ENCODE data around the gene MLH3.

Gene MLH3

DNA sequence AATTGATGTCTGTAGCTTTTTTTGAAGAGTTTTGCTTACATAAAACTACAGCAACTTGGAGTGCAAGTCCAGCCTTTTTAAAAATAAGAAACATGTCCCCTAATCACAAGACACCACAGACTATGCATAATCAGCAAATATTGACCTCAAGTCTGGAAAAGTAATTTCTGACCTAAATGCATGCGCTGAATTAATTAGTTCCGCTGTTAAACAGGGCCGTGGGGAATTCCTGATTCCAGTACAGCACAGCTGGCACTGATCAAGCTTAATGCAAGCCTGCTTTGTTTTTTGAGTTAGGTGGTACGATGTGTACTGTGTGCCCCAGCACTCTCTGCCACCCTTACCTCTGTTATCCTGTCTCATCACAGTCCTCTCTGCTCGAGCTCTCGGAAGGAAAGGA is 9.2 kb downstream of the MLH3 start:
- TF ChIP-seq TAF1 (IDR thresholded peaks at IDR 0.05; ENCODE audit: borderline replicate concordance, insufficient read depth, low read length) (no peak), POLR2AphosphoS5 (IDR thresholded peaks at IDR 0.05; ENCODE audit: low read depth, low read length) (no peak), FOXP2 (optimal IDR thresholded peaks at IDR 0.05; ENCODE audit: borderline replicate concordance, extremely low read depth, extremely low read length, insufficient read depth) (no peak), SIN3A (IDR thresholded peaks at IDR 0.05; ENCODE audit: borderline replicate concordance, insufficient read depth, low read length) (no peak)
- TF ChIP-seq, protein P1, sequence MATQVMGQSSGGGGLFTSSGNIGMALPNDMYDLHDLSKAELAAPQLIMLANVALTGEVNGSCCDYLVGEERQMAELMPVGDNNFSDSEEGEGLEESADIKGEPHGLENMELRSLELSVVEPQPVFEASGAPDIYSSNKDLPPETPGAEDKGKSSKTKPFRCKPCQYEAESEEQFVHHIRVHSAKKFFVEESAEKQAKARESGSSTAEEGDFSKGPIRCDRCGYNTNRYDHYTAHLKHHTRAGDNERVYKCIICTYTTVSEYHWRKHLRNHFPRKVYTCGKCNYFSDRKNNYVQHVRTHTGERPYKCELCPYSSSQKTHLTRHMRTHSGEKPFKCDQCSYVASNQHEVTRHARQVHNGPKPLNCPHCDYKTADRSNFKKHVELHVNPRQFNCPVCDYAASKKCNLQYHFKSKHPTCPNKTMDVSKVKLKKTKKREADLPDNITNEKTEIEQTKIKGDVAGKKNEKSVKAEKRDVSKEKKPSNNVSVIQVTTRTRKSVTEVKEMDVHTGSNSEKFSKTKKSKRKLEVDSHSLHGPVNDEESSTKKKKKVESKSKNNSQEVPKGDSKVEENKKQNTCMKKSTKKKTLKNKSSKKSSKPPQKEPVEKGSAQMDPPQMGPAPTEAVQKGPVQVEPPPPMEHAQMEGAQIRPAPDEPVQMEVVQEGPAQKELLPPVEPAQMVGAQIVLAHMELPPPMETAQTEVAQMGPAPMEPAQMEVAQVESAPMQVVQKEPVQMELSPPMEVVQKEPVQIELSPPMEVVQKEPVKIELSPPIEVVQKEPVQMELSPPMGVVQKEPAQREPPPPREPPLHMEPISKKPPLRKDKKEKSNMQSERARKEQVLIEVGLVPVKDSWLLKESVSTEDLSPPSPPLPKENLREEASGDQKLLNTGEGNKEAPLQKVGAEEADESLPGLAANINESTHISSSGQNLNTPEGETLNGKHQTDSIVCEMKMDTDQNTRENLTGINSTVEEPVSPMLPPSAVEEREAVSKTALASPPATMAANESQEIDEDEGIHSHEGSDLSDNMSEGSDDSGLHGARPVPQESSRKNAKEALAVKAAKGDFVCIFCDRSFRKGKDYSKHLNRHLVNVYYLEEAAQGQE (IDR thresholded peaks at IDR 0.05; ENCODE audit: insufficient read depth in 1 of 2, low read depth in 2 of 2, low read length in 2 of 2): no peak

DNA sequence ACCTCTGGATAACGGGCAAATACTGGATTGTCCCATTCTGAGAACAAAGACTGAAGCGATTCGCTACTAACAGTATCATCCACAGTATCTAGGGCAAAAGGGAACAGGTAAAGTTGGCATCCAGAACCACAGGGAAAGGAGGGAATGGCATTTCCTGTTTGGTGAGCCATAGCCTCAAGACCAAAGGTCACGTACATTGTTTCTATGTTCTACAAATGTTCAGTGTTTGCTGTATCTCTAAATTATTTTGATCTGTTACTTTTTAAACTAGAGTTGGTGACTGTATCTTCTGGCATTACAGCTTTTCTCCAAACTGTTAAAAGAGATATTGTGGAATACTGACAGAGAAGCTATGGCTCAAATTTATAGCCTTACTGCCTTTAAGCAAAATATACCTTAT is 9.7 kb downstream of the MLH3 start:
- TF ChIP-seq TAF1 (IDR thresholded peaks at IDR 0.05; ENCODE audit: borderline replicate concordance, insufficient read depth, low read length): no peak
- TF ChIP-seq, protein P1 (IDR thresholded peaks at IDR 0.05; ENCODE audit: insufficient read depth in 1 of 2, low read depth in 2 of 2, low read length in 2 of 2): no peak
- no peak for TF ChIP-seq POLR2AphosphoS5 (IDR thresholded peaks at IDR 0.05; ENCODE audit: low read depth, low read length)

DNA sequence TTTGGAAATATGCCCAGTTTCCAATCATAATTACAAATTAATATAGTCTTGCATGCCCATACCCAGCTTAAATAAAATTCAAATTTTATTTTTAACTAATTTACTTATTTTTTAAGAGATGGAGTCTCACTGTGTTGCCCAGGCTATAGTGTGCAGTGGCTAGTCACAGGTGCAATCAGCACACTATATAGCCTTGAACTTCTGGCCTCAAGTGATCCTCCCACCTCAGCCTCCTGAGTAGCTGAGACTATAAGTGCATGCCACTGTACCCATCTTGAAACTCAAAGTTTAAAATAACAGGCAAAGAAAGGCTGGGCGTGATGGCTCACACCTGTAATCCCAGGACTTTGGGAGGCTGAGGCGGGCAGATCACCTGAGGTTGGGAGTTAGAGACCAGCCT is 10.3 kb downstream of the MLH3 start:
- TF ChIP-seq SIN3A (IDR thresholded peaks at IDR 0.05; ENCODE audit: borderline replicate concordance, insufficient read depth, low read length) (no peak), TAF1 (IDR thresholded peaks at IDR 0.05; ENCODE audit: borderline replicate concordance, insufficient read depth, low read length) (no peak), FOXP2 (optimal IDR thresholded peaks at IDR 0.05; ENCODE audit: borderline replicate concordance, extremely low read depth, extremely low read length, insufficient read depth) (no peak)

DNA sequence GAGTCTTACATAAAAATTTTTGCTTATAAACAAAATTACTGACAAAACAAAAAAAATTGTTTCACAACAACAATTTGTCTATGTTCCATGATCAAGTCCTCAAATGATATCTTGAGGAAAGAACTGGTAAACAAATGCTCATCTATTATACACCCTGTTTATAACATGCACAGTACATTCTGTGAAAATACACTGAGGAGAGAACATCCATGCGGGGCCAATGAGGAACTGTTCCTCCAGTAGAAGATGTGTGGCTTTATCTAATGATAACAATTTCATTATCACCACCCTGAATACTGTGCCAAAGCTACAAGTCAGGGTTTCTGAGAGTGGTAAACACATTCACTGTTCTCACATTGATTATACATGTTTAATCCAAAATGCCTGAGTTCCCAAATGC is 10.8 kb downstream of the MLH3 start:
- TF ChIP-seq FOXP2 (optimal IDR thresholded peaks at IDR 0.05; ENCODE audit: borderline replicate concordance, extremely low read depth, extremely low read length, insufficient read depth): no peak
- no peak for TF ChIP-seq TAF1 (IDR thresholded peaks at IDR 0.05; ENCODE audit: borderline replicate concordance, insufficient read depth, low read length)
- no peak for TF ChIP-seq SIN3A (IDR thresholded peaks at IDR 0.05; ENCODE audit: borderline replicate concordance, insufficient read depth, low read length)
- TF ChIP-seq, protein P1 (IDR thresholded peaks at IDR 0.05; ENCODE audit: insufficient read depth in 1 of 2, low read depth in 2 of 2, low read length in 2 of 2): no peak
- no peak for TF ChIP-seq POLR2AphosphoS5 (IDR thresholded peaks at IDR 0.05; ENCODE audit: low read depth, low read length)

DNA sequence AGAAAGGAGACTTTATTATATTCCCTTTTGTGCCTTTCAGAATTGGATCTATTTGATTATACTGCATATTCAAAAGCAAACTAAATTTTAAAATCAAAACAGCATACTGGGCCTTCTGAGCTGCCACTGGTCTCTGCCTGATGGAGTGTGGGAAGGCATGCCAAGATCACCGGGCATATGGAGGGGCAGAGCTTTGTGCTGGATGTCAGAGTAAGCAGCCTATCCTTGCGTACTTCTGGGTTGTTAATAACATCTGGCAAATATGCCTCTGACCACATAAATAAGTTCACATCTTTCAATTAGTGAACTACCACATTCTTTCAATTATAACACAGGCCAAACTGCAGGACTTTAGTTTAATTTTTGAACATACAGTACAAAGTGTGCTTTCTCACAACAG is 18.3 kb downstream of the MLH3 start:
- TF ChIP-seq FOXP2 (optimal IDR thresholded peaks at IDR 0.05; ENCODE audit: borderline replicate concordance, extremely low read depth, extremely low read length, insufficient read depth) (no peak), SIN3A (IDR thresholded peaks at IDR 0.05; ENCODE audit: borderline replicate concordance, insufficient read depth, low read length) (no peak), TAF1 (IDR thresholded peaks at IDR 0.05; ENCODE audit: borderline replicate concordance, insufficient read depth, low read length) (no peak), POLR2AphosphoS5 (IDR thresholded peaks at IDR 0.05; ENCODE audit: low read depth, low read length) (no peak)
- TF ChIP-seq, protein P1 (IDR thresholded peaks at IDR 0.05; ENCODE audit: insufficient read depth in 1 of 2, low read depth in 2 of 2, low read length in 2 of 2): no peak
